GDM1 (cell line): Measurements from ENCODE around the gene TMC5.
"Not testable (repeated sequence)": the region's sequence is repeated elsewhere in the genome, so short reads cannot be mapped to it uniquely, and the experiment has no call there.

Experiments
- DNase-seq: peaks from one replicate; lab custom pipeline; 2025; lab: John Stamatoyannopoulos, UW

TMC5 gene

DNA sequence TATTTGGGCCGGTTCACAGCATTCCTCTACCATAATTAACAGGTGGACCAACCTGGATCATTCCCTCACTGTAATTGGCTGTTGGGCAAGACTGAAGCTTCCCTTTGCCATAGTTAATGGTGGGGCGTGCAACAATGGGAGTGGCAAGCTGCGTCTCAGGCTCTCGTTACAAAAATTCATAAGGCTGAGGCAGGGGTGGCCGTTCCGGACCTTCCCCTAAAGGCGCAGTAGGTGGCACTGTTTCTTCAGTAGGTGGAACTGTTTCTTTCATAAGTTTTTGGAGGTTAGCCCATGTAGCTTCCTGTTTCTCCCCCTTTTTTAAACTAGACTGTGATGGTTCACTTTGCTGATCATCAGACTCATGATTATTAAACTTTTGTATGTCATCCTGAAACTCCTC, 17.0 kb upstream of the TMC5 start:
- DNase-seq: no peak

DNA sequence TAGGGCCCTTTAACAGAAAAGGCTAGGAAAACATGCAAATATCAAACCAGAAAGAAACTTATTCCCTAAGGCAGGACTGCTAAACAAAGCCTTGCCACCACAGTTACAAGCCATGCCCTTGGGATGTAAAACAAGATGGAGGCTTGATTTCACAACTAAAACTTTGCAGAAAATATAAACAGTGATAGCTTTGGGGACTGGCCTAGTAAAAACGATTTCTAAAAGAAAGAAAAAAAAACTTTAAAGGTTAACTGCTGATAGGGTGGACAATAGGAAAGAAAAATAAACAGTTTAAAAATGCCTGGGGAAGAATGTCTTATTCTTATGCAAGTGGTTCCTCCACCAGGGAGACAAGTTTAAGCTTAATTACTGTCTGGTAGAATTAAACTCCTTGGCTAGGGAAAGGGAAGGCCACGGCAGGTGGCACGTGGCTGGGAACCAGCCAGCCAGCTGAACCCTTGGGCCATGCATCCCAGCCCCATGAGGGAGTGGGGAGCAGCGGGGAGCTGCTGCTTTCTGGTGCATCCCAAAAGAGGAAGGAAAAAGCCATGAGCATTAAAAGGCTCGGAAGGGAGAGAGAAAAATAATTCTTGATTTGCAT, 10.7 kb upstream of the TMC5 start:
- DNase-seq: no peak

DNA sequence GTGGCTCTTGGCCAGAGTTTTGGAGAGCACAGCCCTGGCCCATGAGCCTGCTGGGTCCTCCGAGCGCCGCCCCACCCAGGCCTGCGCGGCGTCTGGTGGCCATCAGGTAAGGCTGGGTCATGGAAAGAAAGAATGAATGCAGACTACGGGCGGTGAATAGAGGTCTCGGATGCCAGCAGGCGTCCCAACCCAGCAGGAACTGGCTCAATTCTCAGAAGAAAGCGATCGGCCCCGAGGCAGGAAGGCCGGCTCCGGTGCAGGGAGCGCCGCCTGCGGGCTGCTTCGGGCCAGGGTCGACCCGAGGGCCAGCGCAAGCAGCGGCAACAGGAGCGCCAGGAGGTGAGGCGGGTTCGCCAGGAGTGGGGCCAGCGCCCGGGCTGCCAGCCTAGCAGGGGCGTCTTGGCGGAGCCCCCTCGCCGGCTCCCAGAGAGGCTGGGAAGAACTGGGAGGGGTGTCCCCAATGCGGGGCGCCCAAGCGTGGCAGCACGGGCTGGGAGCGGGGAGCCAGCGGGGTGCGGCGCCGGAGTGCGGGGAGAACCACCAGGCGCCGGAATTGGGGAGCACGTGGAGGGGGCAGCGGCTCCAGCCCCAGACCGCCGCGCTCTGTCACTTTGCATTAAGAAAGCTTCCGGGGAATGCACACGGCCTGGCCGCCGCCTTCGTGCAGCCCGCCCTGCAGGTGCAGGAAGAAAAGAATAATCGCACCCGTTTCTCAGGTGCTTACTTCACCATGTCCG, 7.1 kb upstream of the TMC5 start:
- no peak for DNase-seq

GRCh38 chr16:19411298-19411697, 6.4 kb upstream of the TMC5 start:
- no peak for DNase-seq

GRCh38 chr16:19412055-19412454, 5.6 kb upstream of the TMC5 start:
- not testable (repeated sequence) for DNase-seq

DNA sequence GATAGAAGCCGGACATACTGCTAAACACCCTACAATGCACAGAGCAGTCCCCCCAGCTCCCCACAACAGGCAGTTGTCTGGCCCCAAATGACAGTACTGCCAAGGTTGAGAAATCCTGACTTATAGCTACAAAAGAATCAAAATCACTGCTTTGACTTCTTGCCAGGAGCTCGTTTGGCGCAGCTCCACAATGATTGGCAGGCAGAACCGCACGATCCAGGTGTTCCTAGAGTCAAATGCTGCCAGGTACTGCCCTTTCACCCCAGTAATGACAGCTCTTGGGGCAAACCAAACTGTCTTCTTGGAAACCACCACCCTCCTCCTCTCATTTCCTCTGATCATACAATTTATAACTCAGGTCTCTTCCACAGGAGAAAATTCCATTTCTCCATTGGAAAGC, 2.2 kb upstream of the TMC5 start:
- DNase-seq: no peak

DNA sequence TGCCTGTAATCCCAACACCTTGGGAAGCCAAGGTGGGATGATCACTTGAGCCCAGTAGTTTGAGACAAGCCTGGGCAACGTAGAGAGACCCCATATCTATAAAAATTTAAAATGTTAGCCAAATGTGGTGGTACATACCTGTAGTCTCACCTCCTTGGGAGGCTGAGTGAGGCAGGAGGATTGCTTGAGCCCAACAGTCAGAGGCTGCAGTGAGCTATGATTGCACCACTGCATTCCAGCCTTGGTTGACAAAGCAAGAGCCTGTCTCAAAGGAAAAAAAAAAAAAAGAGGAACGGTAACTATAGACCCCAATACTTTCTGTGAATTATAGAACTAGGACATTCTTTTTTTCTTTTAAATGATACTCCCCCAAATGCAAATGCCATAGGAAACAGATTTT, 1.8 kb upstream of the TMC5 start:
- DNase-seq: no peak

GRCh38 chr16:19418200-19418599, 517 bp downstream of the TMC5 start:
- no peak for DNase-seq

GRCh38 chr16:19419698-19420075, 2.0 kb downstream of the TMC5 start:
- no peak for DNase-seq

GRCh38 chr16:19424478-19424877, 6.8 kb downstream of the TMC5 start:
- DNase-seq: no peak

GRCh38 chr16:19430345-19430744, 12.7 kb downstream of the TMC5 start:
- DNase-seq: no peak

GRCh38 chr16:19431636-19432340, 14.1 kb downstream of the TMC5 start:
- no peak for DNase-seq

DNA sequence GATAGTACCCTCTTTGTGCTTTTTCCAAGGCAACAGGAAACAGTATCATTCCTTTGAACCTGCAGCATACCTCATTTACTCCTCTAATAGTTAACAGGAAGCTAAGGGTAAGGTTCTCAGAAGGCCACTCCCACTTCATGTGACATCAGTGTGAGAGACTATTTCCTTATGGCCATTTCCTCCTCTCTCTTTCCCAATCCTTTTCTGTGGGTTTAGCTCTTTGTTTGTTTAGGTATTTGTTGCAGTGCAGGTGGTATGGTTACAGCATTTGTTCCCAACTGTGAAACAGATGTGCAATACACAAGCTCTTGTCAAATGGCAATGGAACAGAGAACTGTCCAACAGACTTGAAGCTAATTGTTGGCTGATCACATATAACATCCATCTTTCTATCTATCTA, 14.7 kb downstream of the TMC5 start:
- no peak for DNase-seq

GRCh38 chr16:19434584-19434983, 16.9 kb downstream of the TMC5 start:
- DNase-seq: no peak

DNA sequence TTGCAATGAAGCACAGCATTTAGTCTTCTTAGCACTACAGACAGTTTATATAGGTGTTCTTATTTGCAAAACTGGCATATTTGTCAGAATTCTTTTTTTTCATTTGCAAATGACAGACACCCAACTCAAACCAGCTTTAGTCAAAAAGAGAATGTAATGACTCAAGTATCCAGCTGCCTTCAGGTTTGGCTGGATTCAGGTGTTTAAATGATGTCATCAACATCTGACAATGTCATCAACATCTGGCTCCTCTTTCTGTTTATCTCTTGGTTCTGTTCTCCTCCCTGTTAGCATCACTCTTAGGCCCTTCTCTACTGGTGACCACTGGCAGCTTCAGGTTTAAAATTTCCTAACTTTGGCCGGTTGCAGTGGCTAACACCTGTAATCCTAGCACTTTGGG, 18.9 kb downstream of the TMC5 start:
- no peak for DNase-seq

DNA sequence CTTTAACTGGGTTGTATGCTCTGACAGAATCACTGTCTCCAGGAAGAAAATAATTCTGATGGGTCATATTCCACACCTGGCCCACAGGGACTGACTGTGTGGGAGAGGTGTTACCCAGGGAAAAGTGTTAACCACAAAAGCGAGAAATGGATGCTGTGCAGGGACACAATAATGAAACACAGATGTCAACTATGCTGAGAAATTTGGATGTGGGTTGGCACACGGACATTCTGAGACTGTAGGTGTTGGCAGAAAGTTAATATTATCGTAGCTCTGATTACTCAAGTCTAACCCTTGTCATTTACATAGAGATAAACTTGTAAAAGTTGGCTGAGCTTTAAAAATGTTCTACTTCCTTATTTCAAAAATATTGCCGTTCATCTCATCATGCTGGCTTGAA, 19.6 kb downstream of the TMC5 start:
- DNase-seq: no peak

- DNase-seq: no peak
These were observed 21.1 kb downstream of the TMC5 start for GRCh38 chr16:19438739-19439138.

- no peak for DNase-seq
These were observed 21.8 kb downstream of the TMC5 start for GRCh38 chr16:19439483-19439882.

- DNase-seq: no peak
These were observed 26.0 kb downstream of the TMC5 start for GRCh38 chr16:19443659-19444058.

DNA sequence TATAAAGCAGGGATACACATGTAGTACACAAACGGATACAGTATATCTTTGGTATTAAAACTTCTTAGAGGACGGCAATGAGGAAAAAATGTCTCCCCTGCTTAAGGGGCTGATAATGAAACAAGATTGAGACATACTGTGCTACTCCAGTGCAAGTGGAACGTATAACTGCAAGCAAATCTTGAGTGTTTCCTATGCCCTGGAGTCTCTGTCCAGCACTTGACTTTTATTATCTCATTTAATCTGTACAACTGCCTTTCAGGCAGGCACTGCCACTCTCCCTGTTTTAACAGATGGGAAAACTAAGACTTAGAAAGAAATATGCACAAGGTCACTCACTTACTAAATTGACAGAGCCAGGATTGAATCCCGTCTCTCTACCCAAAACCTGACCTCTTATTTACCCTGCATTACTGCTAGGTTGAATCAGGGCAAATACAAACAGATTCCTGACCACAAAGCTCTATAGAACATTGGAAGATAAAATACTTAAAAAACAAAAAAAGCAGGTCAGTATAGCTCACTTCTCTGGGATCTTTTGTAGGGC, 28.7 kb downstream of the TMC5 start:
- no peak for DNase-seq

GRCh38 chr16:19446886-19447285, 29.2 kb downstream of the TMC5 start:
- DNase-seq: no peak

- no peak for DNase-seq
These were observed 32.5 kb downstream of the TMC5 start for GRCh38 chr16:19450186-19450585.

GRCh38 chr16:19458722-19459379, 41.2 kb downstream of the TMC5 start:
- DNase-seq: no peak
